B cell (primary cell): ENCODE results near the gene IDNK.

ENCODE experiments used
- EZH2 ChIP-seq: IDR thresholded peaks from 2 replicates; pipeline ENCODE4 v1.6.1; 2012; ENCODE audit warnings: borderline replicate concordance, low read depth, mild to moderate bottlenecking, moderate library complexity, low read length; ENCODE audit not compliant: insufficient read depth, poor library complexity, severe bottlenecking
- TF ChIP-seq, protein P1 (sequence below): fragments of 200-600 bp; IDR thresholded peaks from one replicate; pipeline ENCODE4 v1.8.0; 2022; ENCODE audit warnings: antibody characterized with exemption, mild to moderate bottlenecking

- TF ChIP-seq, protein P1, sequence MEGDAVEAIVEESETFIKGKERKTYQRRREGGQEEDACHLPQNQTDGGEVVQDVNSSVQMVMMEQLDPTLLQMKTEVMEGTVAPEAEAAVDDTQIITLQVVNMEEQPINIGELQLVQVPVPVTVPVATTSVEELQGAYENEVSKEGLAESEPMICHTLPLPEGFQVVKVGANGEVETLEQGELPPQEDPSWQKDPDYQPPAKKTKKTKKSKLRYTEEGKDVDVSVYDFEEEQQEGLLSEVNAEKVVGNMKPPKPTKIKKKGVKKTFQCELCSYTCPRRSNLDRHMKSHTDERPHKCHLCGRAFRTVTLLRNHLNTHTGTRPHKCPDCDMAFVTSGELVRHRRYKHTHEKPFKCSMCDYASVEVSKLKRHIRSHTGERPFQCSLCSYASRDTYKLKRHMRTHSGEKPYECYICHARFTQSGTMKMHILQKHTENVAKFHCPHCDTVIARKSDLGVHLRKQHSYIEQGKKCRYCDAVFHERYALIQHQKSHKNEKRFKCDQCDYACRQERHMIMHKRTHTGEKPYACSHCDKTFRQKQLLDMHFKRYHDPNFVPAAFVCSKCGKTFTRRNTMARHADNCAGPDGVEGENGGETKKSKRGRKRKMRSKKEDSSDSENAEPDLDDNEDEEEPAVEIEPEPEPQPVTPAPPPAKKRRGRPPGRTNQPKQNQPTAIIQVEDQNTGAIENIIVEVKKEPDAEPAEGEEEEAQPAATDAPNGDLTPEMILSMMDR: peak; percentile 76
- TF ChIP-seq EZH2: no peak
Measured at GRCh38 chr9:83649080-83649479, 26.1 kb downstream of the IDNK start.
